GM18873 (cell line): Measurements from ENCODE around the gene RGS14.
"Not testable (repeated sequence)": the region's sequence is repeated elsewhere in the genome, so short reads cannot be mapped to it uniquely, and the experiment has no call there.

Source experiments
- ATAC-seq: cut with Tn5 transposase; IDR thresholded peaks from one replicate; pipeline ENCODE4 v1.9.1; 2021; ENCODE audit warnings: mild to moderate bottlenecking, moderate library complexity, moderate number of reproducible peaks; ENCODE audit not compliant: unreplicated experiment, low FRiP score

The RGS14 gene

DNA sequence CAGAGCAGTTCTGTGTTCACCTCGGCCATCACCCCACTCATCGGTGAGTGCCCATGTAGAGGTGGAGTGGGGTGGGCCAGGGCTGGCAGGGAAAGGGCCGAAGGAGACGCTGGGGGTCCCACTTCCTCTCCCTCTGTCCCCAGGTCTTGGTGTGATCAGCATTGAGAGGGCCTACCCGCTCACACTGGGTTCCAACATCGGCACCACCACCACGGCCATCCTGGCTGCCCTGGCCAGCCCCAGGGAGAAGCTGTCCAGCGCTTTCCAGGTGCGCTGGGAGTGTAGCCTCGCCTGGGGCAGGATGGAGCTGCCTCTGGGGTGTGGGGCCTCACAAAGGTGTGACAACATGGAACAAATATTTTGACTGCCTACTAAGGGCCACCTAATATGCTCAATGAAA is 39.1 kb downstream of the RGS14 start:
- no peak for ATAC-seq

DNA sequence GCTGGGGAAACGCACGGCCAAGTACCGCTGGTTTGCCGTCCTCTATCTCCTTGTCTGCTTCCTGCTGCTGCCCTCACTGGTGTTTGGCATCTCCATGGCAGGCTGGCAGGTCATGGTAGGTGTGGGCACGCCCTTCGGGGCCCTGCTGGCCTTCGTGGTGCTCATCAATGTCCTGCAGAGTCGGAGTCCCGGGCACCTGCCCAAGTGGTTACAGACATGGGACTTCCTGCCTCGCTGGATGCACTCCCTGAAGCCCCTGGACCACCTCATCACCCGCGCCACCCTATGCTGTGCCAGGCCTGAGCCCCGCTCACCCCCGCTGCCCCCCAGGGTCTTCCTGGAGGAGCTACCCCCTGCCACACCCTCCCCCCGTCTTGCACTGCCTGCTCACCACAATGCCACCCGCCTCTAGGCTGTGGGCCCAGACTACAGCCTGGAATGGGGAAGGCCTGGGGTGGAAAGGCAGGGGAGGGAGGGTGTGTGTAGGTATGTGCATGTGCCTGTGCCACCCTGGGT is 40.2 kb downstream of the RGS14 start:
- ATAC-seq, result no peak

- ATAC-seq, result no peak
These were observed 42.5 kb downstream of the RGS14 start, which contains the start of gene PFN3 for GRCh38 chr5:177399997-177400868. Gene PFN3 (minus strand): TSS chr5:177400661. CDS start chr5:177400576, 85 bp downstream.

DNA sequence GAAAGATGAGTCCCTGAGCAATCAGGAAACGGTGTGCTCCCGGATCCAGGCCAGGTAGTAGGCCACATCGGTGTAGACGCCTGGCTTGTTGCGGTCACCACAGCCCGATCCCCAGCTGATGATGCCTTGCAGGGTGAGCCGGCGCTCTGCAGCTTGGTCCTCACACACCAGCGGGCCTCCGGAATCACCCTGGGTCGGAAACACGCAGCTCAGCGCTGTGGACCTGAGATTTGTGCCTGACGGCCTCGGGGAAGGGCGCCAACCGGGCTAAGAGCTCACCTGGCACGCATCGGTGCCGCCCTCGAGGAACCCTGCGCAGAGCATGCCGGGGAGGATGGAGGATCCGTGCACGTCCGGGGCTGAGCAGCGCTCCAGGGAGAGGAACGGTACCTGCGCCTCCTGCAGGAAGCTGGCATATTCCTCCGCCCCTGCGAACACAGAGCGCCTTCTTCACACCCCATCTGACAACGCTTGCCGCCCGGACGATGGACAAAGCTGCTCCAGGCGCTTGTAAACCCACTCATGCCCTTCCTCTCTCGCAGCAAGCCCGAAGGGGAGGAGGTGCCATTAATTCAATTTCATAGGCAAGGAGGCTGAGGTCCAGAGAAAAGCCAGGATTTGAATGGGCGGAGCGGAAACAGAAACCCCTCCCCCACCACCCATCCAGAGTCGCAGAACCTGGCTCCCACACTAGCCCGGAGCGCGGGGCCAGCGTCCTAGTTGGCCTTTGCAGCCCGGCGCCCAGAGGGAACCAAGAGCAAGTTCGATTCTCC is 44.7 kb downstream of the RGS14 start:
- ATAC-seq, result no peak

- peak; percentile 13 for ATAC-seq
These were observed 45.5 kb downstream of the RGS14 start for GRCh38 chr5:177403102-177403791.

- peak; percentile 79 for ATAC-seq
These were observed 46.3 kb downstream of the RGS14 start for GRCh38 chr5:177403792-177404640.

DNA sequence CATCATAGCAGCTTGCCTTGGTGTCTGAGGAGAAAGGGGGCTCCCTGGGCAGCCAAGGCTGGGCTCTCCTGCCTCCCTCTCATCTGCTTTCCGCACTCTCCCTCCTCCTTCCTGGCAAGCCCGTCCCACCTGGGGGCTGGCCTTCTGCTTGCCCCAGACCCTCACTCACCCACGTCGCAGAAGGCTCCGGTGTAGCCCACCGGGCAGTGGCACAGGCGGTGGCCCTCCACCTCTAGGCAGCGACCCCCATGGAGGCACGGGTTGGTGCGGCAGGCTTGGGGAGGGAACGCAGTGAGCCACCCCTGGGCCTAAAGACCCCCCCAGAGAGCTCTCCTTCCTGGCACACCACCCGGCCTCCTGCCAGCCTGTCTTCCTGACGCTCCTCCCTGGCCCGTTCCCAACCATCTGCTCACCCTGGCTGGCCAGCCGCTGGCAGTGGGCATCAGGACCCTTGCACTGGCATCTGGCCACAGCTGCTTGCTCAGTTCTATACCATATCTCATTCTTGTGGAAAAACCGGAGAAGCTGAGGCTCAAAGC is 47.0 kb downstream of the RGS14 start:
- ATAC-seq, result no peak

GRCh38 chr5:177405312-177405711 is 47.6 kb downstream of the RGS14 start:
- no peak for ATAC-seq

- ATAC-seq, result no peak
These were observed 48.1 kb downstream of the RGS14 start for GRCh38 chr5:177405805-177406204.

DNA sequence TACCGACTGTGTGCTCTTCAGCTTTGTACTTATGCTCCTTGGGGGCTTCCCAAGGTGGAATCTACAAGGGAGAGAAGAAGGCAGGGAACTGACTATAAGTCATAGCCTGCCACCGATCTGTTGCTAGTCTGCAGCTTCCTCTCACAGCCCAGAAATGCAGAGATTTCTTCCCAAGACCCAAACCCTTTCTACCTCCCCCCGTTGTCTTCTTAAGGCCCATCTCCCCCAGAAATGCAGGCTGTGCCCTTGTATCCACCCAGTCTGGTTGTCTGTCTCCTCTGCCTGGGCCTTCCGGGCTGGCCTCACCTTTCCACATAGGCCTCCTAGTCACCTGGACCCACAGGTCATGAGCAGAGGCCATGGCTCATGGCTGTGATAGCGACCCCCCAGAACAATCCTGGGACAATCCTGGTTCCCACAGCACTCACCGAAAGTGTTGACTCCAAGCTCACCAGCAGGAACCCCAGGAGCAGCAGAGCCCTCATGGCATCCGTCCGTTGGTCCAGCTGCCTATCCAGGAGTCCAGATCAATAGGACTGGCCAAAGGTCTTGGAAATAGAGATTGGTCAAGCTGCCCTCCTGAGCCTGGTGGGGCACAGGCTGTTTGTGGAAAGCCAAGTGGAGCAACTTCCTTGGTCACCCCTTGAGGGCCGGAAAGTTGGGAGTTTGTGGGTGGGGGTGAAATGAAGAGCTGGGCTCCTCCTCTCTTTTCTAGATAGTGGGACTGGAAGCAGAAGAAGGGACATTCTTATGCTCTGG is 51.5 kb downstream of the RGS14 start, which contains the start of gene F12:
TSS of gene F12 (minus strand) at position 522 of the 759 bp plus-strand sequence. CDS start at position 485, 37 bp downstream.
- no peak for ATAC-seq

DNA sequence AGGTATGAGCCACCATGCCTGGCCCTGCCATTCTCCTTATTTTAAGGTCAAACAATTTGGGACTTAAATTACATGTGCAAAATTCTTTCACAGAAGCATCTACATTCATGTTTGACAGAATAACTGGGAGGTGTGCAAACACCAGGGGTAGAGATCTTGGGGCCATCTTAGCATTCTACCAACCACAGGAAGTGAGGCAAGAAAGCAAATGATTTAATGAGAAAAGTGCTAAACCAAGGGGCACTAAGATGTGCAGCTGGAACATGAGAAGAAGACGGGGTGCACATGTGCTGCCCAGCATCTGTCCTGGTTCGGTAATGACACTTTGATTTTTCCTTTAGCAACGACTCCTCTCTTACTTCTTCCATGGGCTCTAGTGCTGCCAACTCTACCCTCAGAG is 52.9 kb downstream of the RGS14 start:
- ATAC-seq, result no peak

- no peak for ATAC-seq
These were observed 55.0 kb downstream of the RGS14 start for GRCh38 chr5:177412603-177413233.

GRCh38 chr5:177414481-177414880 is 56.8 kb downstream of the RGS14 start:
- ATAC-seq, result no peak

- not testable (repeated sequence) for ATAC-seq
These were observed 59.4 kb downstream of the RGS14 start for GRCh38 chr5:177417081-177417480.

DNA sequence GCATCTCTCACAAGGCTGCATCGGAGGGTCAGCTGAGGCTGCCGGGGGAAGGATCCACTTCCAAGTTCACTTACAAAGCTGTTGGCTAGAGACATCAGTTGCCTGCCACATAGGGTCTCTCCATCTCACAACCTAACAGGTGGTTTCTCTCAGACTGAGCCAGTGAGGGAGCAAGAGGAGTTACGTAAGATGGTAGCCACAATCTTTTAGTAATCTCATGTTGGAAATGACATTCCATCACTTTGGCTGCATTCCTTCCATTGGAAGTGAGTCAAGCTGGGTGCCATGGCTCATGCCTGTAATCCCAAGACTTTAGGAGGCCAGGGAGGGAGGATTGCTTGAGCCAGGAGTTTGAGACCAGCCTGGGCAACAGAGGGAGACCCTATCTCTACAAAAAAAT is 61.3 kb downstream of the RGS14 start:
- ATAC-seq, result no peak

DNA sequence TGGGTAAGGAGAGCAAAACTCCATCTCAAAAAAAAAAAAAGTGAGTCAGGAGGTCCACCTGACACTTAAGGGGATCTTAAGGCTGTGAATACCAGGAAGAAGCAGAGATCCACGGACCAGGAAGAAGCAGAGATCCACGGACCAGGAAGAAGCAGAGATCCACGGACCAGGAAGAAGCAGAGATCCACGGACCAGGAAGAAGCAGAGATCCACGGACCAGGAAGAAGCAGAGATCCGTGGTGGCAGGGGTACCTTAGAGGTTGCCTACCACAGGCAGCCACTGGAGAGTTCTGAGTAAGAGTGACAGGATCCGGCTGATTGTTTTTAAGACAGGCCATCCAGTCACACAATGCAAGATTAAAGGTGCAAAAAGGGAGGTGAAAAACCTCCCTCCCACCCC is 62.7 kb downstream of the RGS14 start:
- ATAC-seq, result not testable (repeated sequence)

GRCh38 chr5:177421062-177421798 is 63.5 kb downstream of the RGS14 start:
- no peak for ATAC-seq
